Epidermal melanocyte (primary cell): ENCODE data around the gene DGKD.

ENCODE experiments used
- DNase-seq: peaks from one replicate; pipeline ENCODE4 v3.0.0; 2011; ENCODE audit warnings: low spot score; ENCODE audit not compliant: insufficient read length

DGKD gene

GRCh38 chr2:233458031-233458610, 103.8 kb downstream of the DGKD start:
- no peak for DNase-seq

- no peak for DNase-seq
Observed at GRCh38 chr2:233458826-233459225, 104.5 kb downstream of the DGKD start.

DNA sequence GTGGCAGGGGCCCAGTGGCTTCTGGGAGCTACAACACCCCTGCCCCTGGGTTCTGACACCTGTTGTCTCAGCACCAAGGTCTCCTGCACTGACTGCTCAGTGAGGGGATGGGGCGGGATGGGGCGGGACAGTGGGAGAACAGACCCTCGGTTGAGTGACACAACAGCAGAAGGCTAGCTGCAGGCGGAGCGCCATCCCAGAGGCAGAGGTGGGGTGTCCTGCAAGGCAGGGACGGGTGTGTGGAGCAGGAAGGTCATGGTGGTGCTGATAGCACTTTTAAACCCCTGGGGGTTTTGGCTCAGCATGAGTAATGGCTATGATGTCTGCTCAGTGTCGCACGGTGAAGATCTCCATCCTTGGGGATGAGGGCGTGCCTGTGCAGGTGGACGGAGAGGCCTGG, 105.1 kb downstream of the DGKD start:
- no peak for DNase-seq

DNA sequence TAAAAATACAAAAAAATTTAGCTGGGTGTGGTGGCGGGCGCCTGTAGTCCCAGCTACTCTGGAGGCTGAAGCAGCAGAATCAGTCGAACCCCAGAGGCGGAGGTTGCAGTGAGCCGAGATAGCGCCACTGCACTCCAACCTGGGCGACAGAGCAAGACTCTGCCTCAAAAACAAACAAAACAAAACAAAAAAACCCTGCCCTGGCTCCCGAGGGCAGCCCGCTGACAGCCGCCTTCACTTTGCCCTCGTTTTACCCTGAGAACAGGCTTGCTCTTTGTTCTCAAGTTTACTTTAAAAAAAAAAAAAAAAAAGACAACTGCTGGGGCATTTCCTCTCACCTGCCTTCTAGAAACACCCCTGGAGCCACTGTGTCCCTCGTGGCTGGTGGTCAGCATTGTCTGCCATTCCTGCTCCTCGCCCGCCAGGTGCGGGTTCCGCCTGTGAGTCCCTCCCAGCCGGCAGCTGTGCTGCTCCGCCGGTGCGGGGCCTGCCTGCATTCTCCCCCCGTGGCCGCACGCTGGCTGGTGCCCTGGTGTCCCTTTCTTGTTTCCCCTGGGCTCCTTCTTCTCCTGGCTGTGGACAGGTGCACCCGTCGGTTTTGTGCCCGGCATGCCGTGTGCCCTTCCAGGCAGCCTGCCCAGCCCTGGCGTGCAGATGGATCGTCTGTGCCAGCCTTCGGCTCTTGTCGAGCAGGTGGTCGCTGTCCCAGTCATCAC, 106.6 kb downstream of the DGKD start:
- no peak for DNase-seq

- DNase-seq = no peak
Observed at GRCh38 chr2:233461481-233461891, 107.2 kb downstream of the DGKD start.

GRCh38 chr2:233462202-233462785, 108.0 kb downstream of the DGKD start:
- no peak for DNase-seq

- no peak for DNase-seq
Observed at GRCh38 chr2:233462826-233463470, 108.7 kb downstream of the DGKD start.

DNA sequence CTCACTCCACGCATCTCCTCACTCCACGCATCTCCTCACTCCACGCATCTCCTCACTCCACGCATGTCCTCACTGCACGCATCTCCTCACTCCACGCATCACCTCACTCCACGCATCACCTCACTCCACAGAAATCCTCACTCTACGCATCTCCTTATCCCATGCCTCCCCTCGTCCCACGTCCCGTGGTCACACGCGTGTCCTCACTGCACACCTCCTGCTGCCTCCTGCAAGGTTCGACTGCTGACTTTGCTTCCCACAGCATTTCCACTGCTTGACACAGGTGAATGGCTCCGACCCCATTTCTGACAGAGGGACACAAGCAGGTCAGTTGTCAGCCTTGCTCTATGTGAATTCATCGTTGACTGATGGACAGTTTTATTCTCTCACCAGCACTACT, 109.3 kb downstream of the DGKD start:
- no peak for DNase-seq

DNA sequence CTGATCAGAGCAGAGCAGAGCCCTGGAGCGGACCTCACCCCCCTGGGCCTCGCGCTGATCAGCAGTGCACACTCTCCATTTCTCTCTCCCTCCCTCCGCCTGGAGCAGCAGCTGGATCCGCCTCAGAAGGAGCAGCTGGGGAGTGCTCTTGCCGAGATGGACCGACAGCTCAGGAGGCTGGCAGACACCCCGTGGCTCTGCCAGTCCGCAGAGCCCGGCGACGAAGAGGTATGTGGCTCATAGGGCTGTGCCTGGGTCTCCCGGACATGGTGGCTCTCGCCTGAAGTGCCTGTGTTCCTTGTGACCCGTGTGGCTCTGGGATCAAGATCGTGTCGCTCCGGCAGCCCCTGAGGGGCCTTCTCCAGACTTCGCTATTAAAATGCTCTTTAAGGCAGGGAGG, 109.8 kb downstream of the DGKD start:
- DNase-seq = no peak

DNA sequence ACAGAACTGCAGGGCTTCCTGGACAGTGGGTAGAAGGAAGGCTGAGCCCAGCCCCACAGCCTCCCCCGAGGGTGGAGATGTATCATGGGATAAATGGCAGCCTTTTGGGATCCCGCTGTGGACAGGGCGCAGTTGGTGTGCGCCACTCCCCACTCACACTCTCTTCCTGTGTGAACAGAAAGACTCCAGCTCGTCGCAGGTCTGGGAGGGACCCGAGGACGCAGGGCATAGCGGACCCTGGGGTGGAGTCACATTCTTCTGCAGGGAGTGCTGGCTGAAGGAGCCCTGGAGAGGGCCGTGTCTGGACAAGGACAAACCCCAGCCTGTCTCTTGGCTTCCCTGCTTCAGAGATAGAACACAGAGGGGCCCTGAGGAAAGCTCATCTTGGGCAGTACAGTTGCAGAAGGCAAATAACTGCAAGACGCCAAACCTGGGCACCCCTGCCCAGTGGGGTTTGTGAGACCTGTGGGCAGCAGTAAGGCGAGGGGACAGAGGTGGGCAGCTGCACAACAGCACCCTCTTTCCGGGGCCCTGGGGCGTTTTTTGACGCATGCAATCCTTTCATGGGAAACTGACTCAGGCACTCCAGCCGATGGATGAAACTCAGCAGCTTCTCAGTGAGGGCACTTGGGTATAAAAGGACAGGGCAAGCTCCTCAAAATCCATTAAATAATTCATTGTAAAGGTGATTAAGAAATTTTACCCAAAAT, 110.4 kb downstream of the DGKD start:
- DNase-seq = no peak

- no peak for DNase-seq
Observed at GRCh38 chr2:233466991-233467603, 112.8 kb downstream of the DGKD start.

GRCh38 chr2:233468047-233468740, 113.9 kb downstream of the DGKD start:
- no peak for DNase-seq

- DNase-seq = no peak
Observed at GRCh38 chr2:233468741-233469110, 114.4 kb downstream of the DGKD start.

GRCh38 chr2:233469261-233470010, 115.1 kb downstream of the DGKD start:
- DNase-seq = no peak

GRCh38 chr2:233470011-233470687, 115.9 kb downstream of the DGKD start:
- DNase-seq = peak; percentile 41

GRCh38 chr2:233470839-233471238, 116.5 kb downstream of the DGKD start:
- no peak for DNase-seq

- DNase-seq = no peak
Observed at GRCh38 chr2:233471291-233472035, 117.2 kb downstream of the DGKD start.

- no peak for DNase-seq
Observed at GRCh38 chr2:233473386-233473791, 119.1 kb downstream of the DGKD start.

DNA sequence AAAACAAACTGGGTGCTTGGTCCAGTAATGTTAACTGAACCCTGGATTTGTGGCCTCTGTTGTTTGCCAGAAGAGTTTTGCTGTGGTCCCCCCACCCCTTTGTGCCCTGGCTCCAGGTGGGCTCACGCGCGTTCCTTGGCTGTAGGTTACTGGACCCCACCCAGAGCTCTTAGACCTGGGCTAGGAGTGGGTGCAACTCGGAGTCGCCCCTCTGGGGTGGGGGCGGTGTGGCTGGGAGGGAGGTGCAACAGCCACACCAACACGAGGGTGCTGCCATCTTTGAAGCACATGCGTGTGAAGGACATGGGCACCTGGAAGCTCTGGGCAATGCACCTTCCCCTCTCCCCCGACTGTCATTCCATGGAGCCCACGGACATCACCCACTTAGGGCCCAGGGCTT, 119.6 kb downstream of the DGKD start:
- no peak for DNase-seq
